Ureter (tissue), 1 donor: ENCODE results near the gene RNPS1. TPM values are rescaled to one million over a fixed set of nuclear protein-coding genes. Genes with fewer than 3 reads are reported as not detected.

Experiments
- DNase-seq: peaks from one replicate; pipeline ENCODE4 v3.0.0-alpha.2; 2020; ENCODE audit warnings: low spot score
- total RNA-seq: library from RNA; stranded (reverse); gene quantifications from one replicate; pipeline ENCODE4 v1.2.4, GENCODE V29; 2023
- donor health status: DM: yes; HTN: yes; CAD: no.

The RNPS1 gene
- total RNA-seq, 1 donor from 2014 or later = 178 TPM

DNA sequence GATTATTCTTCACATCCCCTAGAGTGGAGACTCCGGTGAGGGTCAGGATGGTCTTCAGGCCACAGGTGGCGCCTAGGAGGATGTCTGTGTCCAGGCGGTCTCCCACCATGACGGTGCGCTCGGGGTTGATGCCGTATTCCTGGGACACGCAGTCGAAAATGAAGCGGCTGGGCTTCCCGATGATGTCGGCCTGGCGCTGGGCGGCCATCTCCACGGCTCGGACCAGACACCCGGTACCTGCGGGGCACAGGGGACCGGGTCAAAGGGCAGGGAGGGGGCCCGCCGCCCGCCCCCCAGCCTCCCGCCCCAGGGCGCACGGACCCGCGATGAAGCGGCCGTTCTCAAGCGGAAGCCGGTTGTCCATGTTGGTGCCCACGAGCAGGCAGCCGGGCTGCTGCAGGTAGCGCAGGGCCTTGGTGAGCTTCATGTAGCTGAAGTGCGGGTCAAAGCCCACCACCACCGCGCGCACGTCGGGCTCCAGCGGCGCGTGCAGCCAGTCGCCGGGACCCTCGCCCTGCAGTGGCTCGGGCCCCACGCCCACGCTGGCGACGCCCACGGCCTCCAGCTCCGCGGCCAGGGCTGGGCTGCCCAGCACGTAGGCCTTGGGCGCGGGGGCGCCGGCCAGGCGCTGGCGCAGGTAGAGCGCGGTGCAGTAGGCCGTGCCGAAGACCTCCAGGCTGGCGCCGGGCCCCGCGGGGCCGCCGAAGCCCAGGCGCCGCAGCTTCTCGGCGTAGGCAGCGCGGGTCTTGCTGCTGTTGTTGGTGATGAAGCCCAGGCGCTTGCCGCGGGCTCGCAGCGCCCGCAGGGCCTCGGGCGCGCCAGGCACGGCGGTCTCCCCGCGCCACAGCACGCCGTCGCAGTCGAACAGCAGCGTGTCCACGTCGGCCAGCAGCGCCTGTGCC, 53.9 kb downstream of the RNPS1 start:
- no peak for DNase-seq

DNA sequence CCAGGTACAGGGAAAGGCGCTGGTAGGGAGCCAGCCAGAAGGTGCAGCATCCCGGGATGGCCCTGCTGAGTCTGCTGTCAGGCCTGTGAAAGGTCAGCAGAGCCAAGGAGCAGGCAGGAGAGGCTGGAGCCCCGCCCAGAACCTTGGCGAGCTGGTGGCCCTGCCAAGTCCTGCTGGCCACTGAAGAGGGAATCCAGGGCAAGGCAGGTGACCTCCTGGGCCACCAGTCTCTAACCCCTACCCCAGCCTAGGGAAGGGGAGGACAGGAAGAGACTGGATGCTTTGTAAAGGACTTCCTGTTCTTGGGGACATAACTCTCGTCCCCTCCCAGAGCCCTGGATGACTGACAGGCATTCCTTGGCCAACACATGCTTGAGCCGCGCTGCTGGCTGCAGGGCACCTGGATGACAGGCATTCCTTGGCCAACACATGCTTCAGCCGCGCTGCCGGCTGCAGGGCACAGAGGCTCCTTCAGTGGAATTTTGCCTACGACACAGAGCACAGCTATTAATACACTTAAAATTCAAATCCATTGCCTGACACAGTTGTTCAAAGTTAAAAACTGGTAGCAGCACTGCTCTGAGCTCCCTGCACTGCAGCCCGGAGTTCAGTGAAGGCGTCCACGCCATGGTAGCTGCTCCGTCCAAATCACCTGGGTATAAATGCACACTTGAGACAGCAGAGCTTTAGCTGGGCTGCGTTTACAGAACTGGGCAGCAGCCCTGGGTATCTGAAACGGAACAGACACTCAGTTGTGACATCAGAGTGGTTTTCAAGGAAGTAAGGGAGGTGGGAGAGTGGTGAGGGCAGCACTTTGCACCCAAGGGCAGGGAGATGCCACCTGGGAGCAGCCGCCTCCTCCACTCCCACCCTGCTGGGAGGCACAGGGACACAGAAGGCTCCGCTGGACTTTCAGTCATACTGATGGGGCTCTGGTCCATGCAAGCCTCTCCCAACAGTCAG, 55.3 kb downstream of the RNPS1 start:
- no peak for DNase-seq

DNA sequence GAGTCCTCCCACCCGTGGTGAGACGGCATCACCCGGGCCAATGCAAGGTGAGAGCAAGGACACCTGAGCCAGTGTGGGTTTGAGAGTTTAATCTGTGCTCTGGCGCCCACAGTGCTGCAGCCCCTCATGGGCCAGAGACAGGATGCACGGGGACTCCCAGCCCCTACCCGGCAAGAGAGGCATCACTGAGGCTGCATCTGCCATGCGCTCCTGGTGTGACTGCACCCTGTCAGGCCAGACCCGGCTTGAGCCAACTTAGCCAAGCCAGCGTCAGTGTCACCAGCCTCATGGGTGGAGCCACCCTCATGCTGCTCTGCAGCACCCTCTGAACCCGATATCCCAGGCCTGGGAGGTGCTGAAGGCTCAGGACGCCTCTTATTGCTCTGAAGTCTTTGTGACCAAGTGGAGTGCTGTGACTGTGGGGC, 56.0 kb downstream of the RNPS1 start:
- no peak for DNase-seq

DNA sequence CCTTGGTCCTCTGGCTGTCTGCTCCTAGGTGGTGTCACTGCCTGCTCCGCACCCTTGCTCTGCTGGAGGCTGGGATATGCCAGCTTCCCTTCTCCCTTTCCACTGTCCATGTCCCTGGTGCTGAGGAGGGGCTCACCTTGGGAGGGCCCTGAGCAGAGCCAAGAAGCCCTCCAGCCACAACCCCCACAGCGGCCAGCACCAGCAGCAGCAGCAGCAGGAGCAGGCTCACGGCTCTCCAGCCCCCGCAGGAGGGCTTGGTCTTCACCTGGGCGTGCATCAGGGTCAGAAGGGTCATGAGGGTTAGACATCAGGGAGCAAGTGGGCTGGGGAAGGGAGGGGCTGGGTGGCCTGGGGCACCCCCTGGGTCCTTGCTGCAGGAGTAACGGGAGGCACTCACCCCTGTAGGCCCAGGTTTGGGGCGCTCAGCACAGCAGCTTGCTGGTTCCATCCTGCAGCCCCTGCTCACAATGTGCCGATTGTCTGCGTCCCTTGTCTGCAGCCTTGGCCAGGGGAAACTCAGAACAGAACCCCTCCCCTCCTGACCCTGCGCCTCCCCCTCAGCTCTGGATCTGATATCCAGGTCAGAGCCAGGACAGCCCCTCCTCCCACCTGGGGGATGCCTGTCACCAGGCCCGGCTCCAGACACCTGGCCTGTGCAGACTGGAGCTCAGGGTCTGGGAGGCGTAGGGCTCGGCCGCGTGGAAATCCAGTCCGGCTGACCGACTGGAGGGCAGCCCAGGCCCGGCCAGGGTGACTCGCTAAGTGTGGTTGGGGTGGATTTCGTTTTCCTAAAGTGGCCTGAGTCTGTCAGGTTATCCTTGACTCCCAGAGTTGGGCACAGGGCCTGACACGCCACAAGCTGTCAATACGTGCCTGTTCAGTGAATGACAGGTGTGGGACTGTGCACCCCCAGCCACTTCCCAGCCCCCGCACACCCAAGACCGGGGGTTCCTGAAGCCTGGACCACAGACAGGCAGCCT, 57.2 kb downstream of the RNPS1 start, which contains the start of gene BRICD5:
TSS of gene BRICD5 (minus strand) at position 478 of the 980 bp plus-strand sequence. CDS start at position 448, 30 bp downstream.
- no peak for DNase-seq

DNA sequence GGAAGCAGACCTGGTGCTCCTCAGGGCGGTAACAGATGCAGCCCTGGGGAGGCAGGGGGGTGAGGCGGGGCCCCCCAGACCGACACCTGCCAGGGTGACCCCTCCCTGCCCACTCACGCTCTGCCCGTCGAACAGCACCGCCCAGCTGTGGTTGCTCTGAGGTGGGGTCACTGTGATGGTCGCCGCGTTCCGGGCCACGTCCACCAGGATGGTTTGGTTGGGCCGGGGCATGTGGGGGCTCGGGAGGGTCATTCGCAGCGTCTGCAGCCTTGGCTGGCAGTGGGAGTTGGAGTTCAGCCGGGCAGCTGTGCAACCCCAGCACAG, 58.0 kb downstream of the RNPS1 start:
- DNase-seq = no peak

DNA sequence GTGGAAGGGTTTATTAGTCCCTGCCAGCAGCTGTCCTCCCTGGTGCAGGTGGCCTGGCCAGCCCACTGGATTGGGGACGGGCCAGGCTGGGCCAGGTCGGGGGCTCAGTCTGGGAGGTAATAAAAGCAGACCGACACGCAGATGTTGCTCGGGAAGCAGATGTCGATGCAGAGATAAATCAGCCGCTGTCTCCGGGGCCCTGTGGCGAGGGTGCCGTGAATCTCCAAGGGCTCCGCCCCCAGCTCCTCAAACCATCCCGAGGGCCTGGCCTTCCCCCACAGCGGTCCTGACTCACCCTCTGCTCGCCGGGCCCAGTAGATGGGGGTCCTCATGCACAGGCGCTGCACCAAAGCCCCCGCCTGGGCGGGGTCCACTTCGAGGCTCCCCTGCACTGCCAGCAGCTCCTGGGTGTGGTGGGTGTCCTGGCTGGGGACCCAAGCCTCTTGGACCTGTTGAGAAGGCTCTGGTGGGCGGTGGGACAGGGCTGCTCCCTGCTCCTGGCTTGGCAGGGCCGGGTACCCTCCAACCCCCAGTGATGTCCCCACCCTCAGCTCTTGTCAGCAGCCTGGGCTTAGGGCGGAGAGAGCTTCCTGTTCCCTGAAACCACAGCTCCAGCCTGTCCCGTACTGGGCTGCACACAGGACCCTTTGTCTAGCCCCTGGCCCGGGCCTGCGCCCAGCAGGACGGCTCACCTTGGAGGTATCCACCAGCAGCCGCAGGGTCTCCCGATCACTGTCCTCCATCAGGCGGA, 58.5 kb downstream of the RNPS1 start:
- DNase-seq = no peak

DNA sequence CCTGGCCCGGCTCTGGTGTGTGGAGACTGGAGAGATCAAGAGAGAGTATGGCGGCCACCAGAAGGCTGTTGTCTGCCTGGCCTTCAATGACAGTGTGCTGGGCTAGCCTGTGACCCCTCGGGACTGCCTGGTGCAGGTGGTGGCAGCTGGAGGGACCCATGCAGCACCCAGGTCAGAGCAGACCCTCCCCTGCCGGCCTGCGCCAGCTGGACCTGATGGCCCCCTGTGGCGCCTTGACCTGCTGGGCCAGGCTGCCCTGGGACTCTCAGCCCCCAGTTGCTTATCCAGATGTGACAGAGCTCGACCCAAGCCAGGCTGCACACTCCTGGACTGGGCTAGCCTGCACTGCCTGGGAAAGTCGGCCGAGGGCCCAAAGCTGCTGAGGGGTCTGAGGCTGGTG, 59.2 kb downstream of the RNPS1 start:
- DNase-seq = no peak

DNA sequence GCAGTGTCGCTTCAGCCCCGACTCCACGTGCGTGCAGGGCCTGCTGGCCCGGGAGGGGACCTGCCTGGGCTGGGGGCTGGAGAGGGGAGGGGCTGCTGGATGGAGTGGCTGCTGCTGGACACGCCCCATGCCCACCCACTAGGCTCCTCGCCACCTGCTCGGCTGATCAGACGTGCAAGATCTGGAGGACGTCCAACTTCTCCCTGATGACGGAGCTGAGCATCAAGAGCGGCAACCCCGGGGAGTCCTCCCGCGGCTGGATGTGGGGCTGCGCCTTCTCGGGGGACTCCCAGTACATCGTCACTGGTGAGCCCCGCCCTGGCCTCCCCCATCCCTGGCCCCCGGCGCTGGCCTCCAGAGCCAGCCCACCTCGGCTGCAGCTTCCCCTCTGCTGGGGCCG, 59.6 kb downstream of the RNPS1 start:
- DNase-seq = no peak

DNA sequence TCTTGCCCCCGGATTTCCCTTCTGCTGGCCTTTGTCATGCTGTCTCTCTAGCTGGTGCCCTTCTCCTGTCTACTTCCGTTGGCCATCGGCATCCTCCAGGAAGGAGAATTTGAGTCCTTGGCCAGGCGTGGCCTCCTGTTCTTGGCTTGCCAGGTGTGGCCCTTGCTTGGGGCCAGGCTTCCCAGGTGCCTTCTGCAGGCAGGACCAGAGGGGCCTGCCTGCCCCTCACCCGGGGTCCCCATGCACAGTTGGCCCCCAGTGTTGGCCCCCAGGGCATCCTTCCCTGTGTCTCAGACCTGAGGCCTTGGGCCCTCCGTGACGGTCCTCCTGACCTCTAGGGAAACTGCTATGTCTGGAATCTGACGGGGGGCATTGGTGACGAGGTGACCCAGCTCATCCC, 60.1 kb downstream of the RNPS1 start:
- no peak for DNase-seq

DNA sequence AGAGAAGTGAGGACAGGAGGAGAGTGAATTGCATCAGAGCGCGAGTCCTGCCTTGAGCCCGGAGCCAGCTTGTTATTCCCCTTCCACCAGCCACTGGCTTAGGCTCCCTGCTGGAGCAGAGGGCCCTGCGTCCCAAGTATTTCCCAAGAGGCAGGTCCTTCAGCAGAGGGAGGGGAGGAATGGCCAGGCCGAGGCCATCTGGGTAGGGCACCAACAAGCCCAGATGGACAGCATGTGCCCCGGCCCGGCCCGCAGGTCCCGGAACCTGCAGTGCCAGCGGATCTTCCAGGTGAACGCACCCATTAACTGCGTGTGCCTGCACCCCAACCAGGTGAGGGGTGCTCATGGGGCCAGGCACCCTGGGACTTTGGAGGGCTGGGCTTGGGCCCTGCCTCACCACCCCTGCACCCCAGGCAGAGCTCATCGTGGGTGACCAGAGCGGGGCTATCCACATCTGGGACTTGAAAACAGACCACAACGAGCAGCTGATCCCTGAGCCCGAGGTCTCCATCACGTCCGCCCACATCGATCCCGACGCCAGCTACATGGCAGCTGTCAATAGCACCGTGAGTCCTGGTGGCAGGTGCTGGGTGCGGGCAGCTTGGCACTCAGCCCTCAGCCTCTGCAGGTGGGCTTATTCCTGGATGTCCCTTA, 61.0 kb downstream of the RNPS1 start:
- no peak for DNase-seq

DNA sequence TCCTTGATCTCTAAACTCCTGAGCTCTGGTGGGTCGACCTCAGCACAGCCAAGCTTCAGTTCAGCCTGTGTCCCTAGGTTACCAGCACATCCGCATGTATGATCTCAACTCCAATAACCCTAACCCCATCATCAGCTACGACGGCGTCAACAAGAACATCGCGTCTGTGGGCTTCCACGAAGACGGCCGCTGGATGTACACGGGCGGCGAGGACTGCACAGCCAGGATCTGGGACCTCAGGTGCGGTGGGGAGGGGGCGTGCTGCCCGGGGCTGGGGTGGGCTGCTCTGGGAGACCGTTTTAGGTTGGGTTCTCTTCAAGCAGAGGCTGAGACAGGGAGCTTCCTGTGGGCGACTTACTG, 61.5 kb downstream of the RNPS1 start:
- no peak for DNase-seq

DNA sequence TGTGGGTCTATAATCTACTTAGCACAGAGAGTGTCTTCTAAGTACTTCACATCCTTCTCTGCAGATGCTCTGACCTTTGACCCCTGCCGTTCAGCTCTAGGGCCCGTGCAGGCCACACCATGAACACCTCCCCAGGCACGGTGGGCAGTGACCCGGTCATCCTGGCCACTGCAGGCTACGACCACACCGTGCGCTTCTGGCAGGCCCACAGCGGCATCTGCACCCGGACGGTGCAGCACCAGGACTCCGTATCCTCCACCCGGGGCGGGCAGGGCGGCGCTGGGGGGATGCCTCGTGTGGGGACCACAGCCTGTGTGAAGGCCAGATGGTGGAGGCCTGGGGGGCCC, 62.0 kb downstream of the RNPS1 start:
- DNase-seq = no peak

DNA sequence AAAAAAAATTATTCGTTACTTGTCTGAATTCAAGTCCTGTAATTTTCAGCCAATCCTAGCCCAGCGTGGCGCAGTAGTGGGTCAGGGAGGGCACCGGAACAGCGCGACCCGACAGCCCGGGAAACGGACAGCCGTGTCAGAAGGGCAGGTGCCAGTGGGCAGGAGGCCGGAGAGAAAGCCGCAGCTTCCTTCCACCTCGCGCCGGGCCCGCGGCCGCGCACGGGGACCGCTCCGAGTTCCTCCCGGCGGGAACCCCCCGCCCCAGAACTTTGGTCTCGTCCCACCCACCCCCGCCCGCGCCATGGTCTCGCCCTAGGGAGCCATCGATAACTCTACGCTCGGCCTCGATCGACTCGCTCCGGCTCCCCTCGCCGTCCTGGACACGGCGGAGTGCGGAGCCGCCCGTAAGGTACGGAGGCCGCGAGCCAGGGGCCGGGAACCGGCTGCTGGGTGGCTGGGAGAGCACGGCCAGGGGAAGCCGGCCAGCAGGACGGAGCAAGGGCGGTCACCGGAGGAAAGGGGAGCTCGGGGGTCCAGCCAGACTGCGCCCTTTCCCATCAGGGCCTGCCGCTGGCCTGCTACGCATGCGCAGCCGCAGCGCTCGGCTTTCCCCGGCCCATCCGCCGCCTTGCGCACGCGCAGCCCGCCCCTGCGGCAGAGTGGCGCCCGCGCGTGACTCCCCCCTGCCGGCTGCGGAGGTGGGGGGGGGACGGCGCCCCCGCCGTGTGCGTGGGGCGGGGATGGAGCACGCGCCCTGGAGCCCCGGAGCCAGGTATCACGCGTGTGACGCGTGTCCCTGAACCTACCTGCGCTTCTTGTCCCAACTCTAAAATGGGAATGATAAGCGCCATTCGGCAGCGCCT, 62.6 kb downstream of the RNPS1 start, which contains the start of gene MLST8:
TSS of gene MLST8 (plus strand) at position 351 of the 863 bp plus-strand sequence. CDS start 632 bp downstream, outside the sequence.
- peak; percentile 86 for DNase-seq

DNA sequence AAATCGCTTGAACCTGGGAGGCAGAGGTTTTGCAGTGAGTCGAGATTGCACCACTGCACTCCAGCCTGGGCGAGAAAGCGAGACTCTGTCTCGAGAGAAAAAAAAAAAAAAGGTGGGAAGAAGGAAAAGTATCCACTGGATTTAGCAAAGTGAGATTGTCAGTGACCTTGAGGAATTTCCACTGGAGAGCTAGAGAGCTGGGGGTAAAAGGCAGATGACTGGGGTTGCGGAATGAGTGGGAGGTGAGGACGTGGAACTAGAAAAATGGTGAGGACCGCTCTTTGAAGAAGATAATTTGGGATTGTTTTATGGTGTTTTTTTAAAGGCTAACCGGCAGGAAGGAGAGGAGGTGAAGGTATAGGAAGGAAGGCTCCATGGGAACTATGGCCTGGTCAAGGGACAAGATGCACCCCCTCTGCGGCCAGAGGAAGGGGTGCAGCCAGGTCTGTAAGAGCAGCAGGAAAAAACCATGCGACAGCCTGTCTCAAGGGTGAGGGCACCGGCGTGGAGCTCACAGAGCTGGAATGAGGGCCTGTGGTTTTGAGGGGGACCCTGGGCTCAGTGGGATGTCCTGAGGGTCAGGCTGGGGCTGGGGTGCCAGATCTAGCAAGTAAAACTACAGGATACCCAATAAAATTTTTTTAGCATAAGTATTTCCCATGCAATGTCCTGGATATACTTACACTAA, 63.4 kb downstream of the RNPS1 start:
- DNase-seq = no peak
